PC-3 (cell line): Measurements from ENCODE around the gene ANGPTL1. TPM values are rescaled to one million over a fixed set of nuclear protein-coding genes. Genes with fewer than 3 reads are reported as not detected.

Source experiments
- ATAC-seq: fragments of 200-7000 bp; cut with Tn5 transposase; 2 replicates; pipeline ENCODE4 v1.9.1; 2020; ENCODE audit warnings: mild to moderate bottlenecking, moderate library complexity
- BruUV-seq: library from RNA; stranded (reverse); fragments of 400-500 nt; replicated peaks from 2 replicates; lab custom pipeline; 2021; lab: Mats Ljungman, UMichigan
- CTCF ChIA-PET: fragments of 300-600 bp; sonication (Branson Sonifier 250); formaldehyde crosslinking; loops from one replicate; lab custom pipeline; 2022; ENCODE audit warnings: antibody characterized with exemption; lab: Charles Lee
- POLR2A ChIA-PET: fragments of 300-600 bp; sonication (Branson Sonifier 250); formaldehyde crosslinking; loops from one replicate; lab custom pipeline; 2022; ENCODE audit warnings: antibody characterized with exemption; ENCODE audit not compliant: unreplicated experiment; lab: Charles Lee
- DNase-seq: peaks from one replicate; pipeline ENCODE4 v3.0.0-alpha.2; 2015
- H2AFZ ChIP-seq: fragments of 300-600 bp; sonication (generic); 2 replicates; pipeline ENCODE4 v1.6.0; 2016; ENCODE audit warnings: antibody characterized with exemption, low read length
- H3F3A ChIP-seq: fragments of 300-600 bp; sonication (generic); one replicate; pipeline ENCODE4 v1.6.0; 2017; ENCODE audit warnings: antibody characterized with exemption, low read length, control low read depth, mild to moderate bottlenecking; ENCODE audit not compliant: unreplicated experiment
- H3K27ac ChIP-seq: fragments of 300-600 bp; sonication (generic); 2 replicates; pipeline ENCODE4 v1.5.1; 2016; ENCODE audit warnings: mild to moderate bottlenecking, low read length
- H3K27me3 ChIP-seq: fragments of 300-600 bp; sonication (generic); 2 replicates; pipeline ENCODE4 v1.6.1; 2016; ENCODE audit warnings: low read length, mixed read lengths
- H3K36me3 ChIP-seq: fragments of 300-600 bp; sonication (generic); 2 replicates; pipeline ENCODE4 v1.6.1; 2016; ENCODE audit warnings: low read depth, mixed run types, low read length, mixed read lengths
- H3K4me1 ChIP-seq: fragments of 300-600 bp; sonication (generic); 2 replicates; pipeline ENCODE4 v1.5.1; 2016; ENCODE audit warnings: low read length; ENCODE audit not compliant: insufficient read depth
- H3K4me2 ChIP-seq: fragments of 300-600 bp; sonication (generic); 2 replicates; pipeline ENCODE4 v1.6.0; 2016; ENCODE audit warnings: low read length
- H3K4me3 ChIP-seq: fragments of 300-600 bp; sonication (generic); 2 replicates; pipeline ENCODE4 v1.5.1; 2016; ENCODE audit warnings: mild to moderate bottlenecking, low read length, mixed read lengths
- H3K79me2 ChIP-seq: fragments of 300-600 bp; sonication (generic); 2 replicates; pipeline ENCODE4 v1.6.1; 2017; ENCODE audit warnings: low read length, mixed read lengths
- H3K9ac ChIP-seq: fragments of 300-600 bp; sonication (generic); 2 replicates; pipeline ENCODE4 v1.6.0; 2016; ENCODE audit warnings: mild to moderate bottlenecking, low read length
- H3K9me2 ChIP-seq: fragments of 300-600 bp; sonication (generic); replicated peaks from 2 replicates; pipeline ENCODE4 v1.6.1; 2016; ENCODE audit warnings: mixed run types, low read length, mixed read lengths
- H3K9me3 ChIP-seq: fragments of 300-600 bp; sonication (generic); 2 replicates; pipeline ENCODE4 v1.6.1; 2016; ENCODE audit warnings: low read length, mixed read lengths
- H4K20me1 ChIP-seq: fragments of 300-600 bp; sonication (generic); 2 replicates; pipeline ENCODE4 v1.6.1; 2016; ENCODE audit warnings: low read length, mixed read lengths
- EZH2 ChIP-seq: fragments of 300-600 bp; sonication (generic); IDR thresholded peaks from one replicate; pipeline ENCODE4 v1.6.1; 2017; ENCODE audit warnings: antibody characterized with exemption, mild to moderate bottlenecking, low read length; ENCODE audit not compliant: unreplicated experiment
- EZH2phosphoT487 ChIP-seq: fragments of 300-600 bp; sonication (generic); IDR thresholded peaks from 2 replicates; pipeline ENCODE4 v1.6.1; 2018; ENCODE audit warnings: mild to moderate bottlenecking, antibody characterized with exemption, low read length, borderline replicate concordance
- intact Hi-C: fragments of 100-400 bp; cut with micrococcal nuclease; formaldehyde crosslinking; loops from 2 replicates; pipeline ENCODE4 v1.9.0; 2023
- total RNA-seq: library from RNA; depleted of rRNA; stranded (reverse); fragments of >200 nt; gene quantifications from 2 replicates; pipeline ENCODE4 v1.2.3, GENCODE V29; 2014
- TF ChIP-seq, protein P1 (sequence below): fragments of 300-600 bp; sonication (generic); conservative IDR thresholded peaks from 2 replicates; pipeline ENCODE4 v1.5.1; 2017; ENCODE audit warnings: antibody characterized with exemption, low read depth, mild to moderate bottlenecking, low read length

Gene ANGPTL1
- total RNA-seq, 1 experiment from 2014 or later: not detected

DNA sequence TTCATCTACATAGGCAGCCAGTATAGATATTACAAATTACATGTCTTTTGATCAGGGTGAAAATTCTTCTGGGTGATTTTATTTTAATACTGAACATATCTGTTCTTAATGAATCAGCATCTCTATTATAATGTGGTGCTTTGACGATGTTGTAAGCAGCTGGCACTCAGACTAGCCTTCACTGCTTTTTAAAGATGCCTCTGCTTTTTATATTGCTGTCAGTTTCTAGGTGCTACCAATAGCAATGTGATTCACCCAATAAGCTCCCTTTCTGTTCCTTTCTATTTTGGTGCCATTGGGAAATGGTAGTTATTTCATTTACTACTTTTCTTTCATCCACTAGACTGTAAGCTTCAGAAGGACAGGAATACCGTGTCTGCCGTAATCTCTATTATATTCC is 11.1 kb upstream of the ANGPTL1 start:
- Histone ChIP-seq H3K4me3 (no peak overlapping the region), H4K20me1 (no peaks in the 10 kb centered on the region), H3K36me3 (peaks cover 5% of the 10 kb centered on the region; the same call in 1 of the 2 replicates), H3F3A (no peaks in the 10 kb centered on the region), H3K27ac (no peak overlapping the region), H3K4me1 (no peaks in the 10 kb centered on the region), H3K79me2 (no peaks in the 10 kb centered on the region), H3K9me3 (no peaks in the 10 kb centered on the region), H3K9me2 (no peaks in the 10 kb centered on the region), H3K27me3 (no peaks in the 10 kb centered on the region), H3K9ac (no peak overlapping the region), H3K4me2 (no peak overlapping the region), H2AFZ (no peak overlapping the region)
- TF ChIP-seq EZH2: no peak
- no peak for TF ChIP-seq EZH2phosphoT487
- TF ChIP-seq, protein P1, sequence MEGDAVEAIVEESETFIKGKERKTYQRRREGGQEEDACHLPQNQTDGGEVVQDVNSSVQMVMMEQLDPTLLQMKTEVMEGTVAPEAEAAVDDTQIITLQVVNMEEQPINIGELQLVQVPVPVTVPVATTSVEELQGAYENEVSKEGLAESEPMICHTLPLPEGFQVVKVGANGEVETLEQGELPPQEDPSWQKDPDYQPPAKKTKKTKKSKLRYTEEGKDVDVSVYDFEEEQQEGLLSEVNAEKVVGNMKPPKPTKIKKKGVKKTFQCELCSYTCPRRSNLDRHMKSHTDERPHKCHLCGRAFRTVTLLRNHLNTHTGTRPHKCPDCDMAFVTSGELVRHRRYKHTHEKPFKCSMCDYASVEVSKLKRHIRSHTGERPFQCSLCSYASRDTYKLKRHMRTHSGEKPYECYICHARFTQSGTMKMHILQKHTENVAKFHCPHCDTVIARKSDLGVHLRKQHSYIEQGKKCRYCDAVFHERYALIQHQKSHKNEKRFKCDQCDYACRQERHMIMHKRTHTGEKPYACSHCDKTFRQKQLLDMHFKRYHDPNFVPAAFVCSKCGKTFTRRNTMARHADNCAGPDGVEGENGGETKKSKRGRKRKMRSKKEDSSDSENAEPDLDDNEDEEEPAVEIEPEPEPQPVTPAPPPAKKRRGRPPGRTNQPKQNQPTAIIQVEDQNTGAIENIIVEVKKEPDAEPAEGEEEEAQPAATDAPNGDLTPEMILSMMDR: no peak
- ATAC-seq (no peak), DNase-seq (no peak)
- intact Hi-C loops: no loop called here
- ChIA-PET POLR2A (no interaction called here), CTCF (no interaction called here)
- BruUV-seq: no TSS peak

DNA sequence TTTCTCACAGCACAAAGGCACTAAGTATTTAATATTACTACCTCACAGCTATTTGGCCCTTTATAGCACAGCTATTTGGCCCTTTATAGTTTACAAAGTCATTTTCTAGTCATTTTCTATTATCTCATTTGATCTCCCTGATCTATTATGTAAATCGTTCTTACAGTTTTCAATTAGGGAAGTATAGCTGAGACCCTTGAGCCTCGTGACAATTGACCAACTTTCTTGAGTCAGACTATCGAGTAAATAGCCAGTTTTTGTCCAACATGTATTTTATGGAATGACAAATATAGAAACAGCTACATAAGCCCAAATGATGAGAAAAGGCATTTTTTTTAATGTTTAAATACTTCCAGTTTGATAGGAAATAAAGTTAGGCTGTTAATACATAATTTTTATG is 7.0 kb upstream of the ANGPTL1 start:
- no peaks in the 10 kb centered on the region for H3K79me2 ChIP-seq
- no peaks in the 10 kb centered on the region for H3K9me3 ChIP-seq
- H3K27me3 ChIP-seq: no peaks in the 10 kb centered on the region
- DNase-seq (no peak), ATAC-seq (no peak)
- H3K9ac ChIP-seq: no peak overlapping the region
- intact Hi-C loops: no loop called here
- no peaks in the 10 kb centered on the region for H4K20me1 ChIP-seq
- ChIA-PET POLR2A (no interaction called here), CTCF (interaction anchor here (0.6 kb wide), 1 partner anchor 65 kb away, joined by 10 read pairs; no protein-coding TSS in a partner anchor)
- H3K4me1 ChIP-seq: no peaks in the 10 kb centered on the region
- no peaks in the 10 kb centered on the region for H3K9me2 ChIP-seq
- no peak overlapping the region for H2AFZ ChIP-seq
- no peak overlapping the region for H3K4me2 ChIP-seq
- no peaks in the 10 kb centered on the region; the same call in 1 of the 2 replicates for H3K36me3 ChIP-seq
- H3K27ac ChIP-seq: no peak overlapping the region
- TF ChIP-seq EZH2phosphoT487 (no peak), EZH2 (no peak)
- TF ChIP-seq, protein P1: no peak
- no peak overlapping the region for H3K4me3 ChIP-seq
- H3F3A ChIP-seq: no peaks in the 10 kb centered on the region
- no TSS peak for BruUV-seq

- no peaks in the 10 kb centered on the region for H3K27me3 ChIP-seq
- no peak overlapping the region for H3K27ac ChIP-seq
- no peaks in the 10 kb centered on the region for H3K79me2 ChIP-seq
- no peak overlapping the region for H2AFZ ChIP-seq
- no peak overlapping the region for H3K4me3 ChIP-seq
- CTCF ChIA-PET: no interaction called here
- no peaks in the 10 kb centered on the region for H3K9me2 ChIP-seq
- POLR2A ChIA-PET: interaction anchor here (0.6 kb wide), 1 partner anchor 59 kb away, joined by 3 read pairs; no protein-coding TSS in a partner anchor
- H3K36me3 ChIP-seq: no peaks in the 10 kb centered on the region; the same call in 1 of the 2 replicates
- no peak for TF ChIP-seq EZH2phosphoT487
- TF ChIP-seq EZH2: no peak
- TF ChIP-seq, protein P1: no peak
- no peak overlapping the region for H3K9ac ChIP-seq
- intact Hi-C loops: no loop called here
- no peaks in the 10 kb centered on the region for H3F3A ChIP-seq
- no TSS peak for BruUV-seq
- H3K4me2 ChIP-seq: no peak overlapping the region
- H3K9me3 ChIP-seq: no peaks in the 10 kb centered on the region
- DNase-seq: no peak
- no peak for ATAC-seq
- no peaks in the 10 kb centered on the region for H4K20me1 ChIP-seq
- H3K4me1 ChIP-seq: no peaks in the 10 kb centered on the region
These were observed 5.1 kb upstream of the ANGPTL1 start for GRCh38 chr1:178875936-178876335.
